ENCODE measurements around the gene NOS1AP.

NOS1AP gene

GRCh38 chr1:162389971-162390370, 320.5 kb downstream of the NOS1AP start:
- DNase-seq (ENCODE audit: extremely low read depth, insufficient read length), result no peak
- H3K4me3 ChIP-seq (replicated peaks; ENCODE audit: low read depth, low read length), result no peak overlapping the region
- peaks cover 1% of the 10 kb centered on the region; the same call in 1 of the 2 replicates for H3K27me3 ChIP-seq (replicated peaks; ENCODE audit: control insufficient read depth, insufficient read depth, low read length)
- no peak for TF ChIP-seq CTCF (IDR thresholded peaks at IDR 0.05; ENCODE audit: insufficient read depth, low read length, poor library complexity, severe bottlenecking)
- no peaks in the 10 kb centered on the region for H3K36me3 ChIP-seq (ENCODE audit: control insufficient read depth, insufficient read depth, low read length)

- no peak for TF ChIP-seq CTCF (IDR thresholded peaks at IDR 0.05; ENCODE audit: insufficient read depth, low read length, poor library complexity, severe bottlenecking)
- Histone ChIP-seq H3K27me3 (replicated peaks; ENCODE audit: control insufficient read depth, insufficient read depth, low read length) (peaks cover 1% of the 10 kb centered on the region; the same call in 1 of the 2 replicates), H3K4me3 (replicated peaks; ENCODE audit: low read depth, low read length) (no peak overlapping the region), H3K36me3 (ENCODE audit: control insufficient read depth, insufficient read depth, low read length) (no peaks in the 10 kb centered on the region)
- DNase-seq (ENCODE audit: extremely low read depth, insufficient read length), result no peak
These were observed 321.1 kb downstream of the NOS1AP start for GRCh38 chr1:162390396-162391185.

GRCh38 chr1:162391790-162392563, 322.5 kb downstream of the NOS1AP start:
- DNase-seq (ENCODE audit: extremely low read depth, insufficient read length), result no peak
- H3K4me3 ChIP-seq (replicated peaks; ENCODE audit: low read depth, low read length), result no peak overlapping the region

GRCh38 chr1:162396201-162396906, 326.9 kb downstream of the NOS1AP start:
- DNase-seq (ENCODE audit: extremely low read depth, insufficient read length), result no peak
- TF ChIP-seq CTCF (IDR thresholded peaks at IDR 0.05; ENCODE audit: insufficient read depth, low read length, poor library complexity, severe bottlenecking), result no peak

More at GRCh38 chr1:162391790-162392563, 322.5 kb downstream of the NOS1AP start:
- H3K36me3 ChIP-seq (ENCODE audit: control insufficient read depth, insufficient read depth, low read length), result no peaks in the 10 kb centered on the region
- peaks cover 1% of the 10 kb centered on the region; the same call in 1 of the 2 replicates for H3K27me3 ChIP-seq (replicated peaks; ENCODE audit: control insufficient read depth, insufficient read depth, low read length)
- peak; percentile 76 for TF ChIP-seq CTCF (IDR thresholded peaks at IDR 0.05; ENCODE audit: insufficient read depth, low read length, poor library complexity, severe bottlenecking)

GRCh38 chr1:162397039-162397448, 327.6 kb downstream of the NOS1AP start:
- no peaks in the 10 kb centered on the region; the same call in 1 of the 2 replicates for H3K27me3 ChIP-seq (replicated peaks; ENCODE audit: control insufficient read depth, insufficient read depth, low read length)
- TF ChIP-seq CTCF (IDR thresholded peaks at IDR 0.05; ENCODE audit: insufficient read depth, low read length, poor library complexity, severe bottlenecking), result no peak
- no peak for DNase-seq (ENCODE audit: extremely low read depth, insufficient read length)
- no peak overlapping the region for H3K4me3 ChIP-seq (replicated peaks; ENCODE audit: low read depth, low read length)
- H3K36me3 ChIP-seq (ENCODE audit: control insufficient read depth, insufficient read depth, low read length), result no peaks in the 10 kb centered on the region

More at GRCh38 chr1:162396201-162396906, 326.9 kb downstream of the NOS1AP start:
- no peaks in the 10 kb centered on the region; the same call in 1 of the 2 replicates for H3K27me3 ChIP-seq (replicated peaks; ENCODE audit: control insufficient read depth, insufficient read depth, low read length)
- no peaks in the 10 kb centered on the region for H3K36me3 ChIP-seq (ENCODE audit: control insufficient read depth, insufficient read depth, low read length)
- H3K4me3 ChIP-seq (replicated peaks; ENCODE audit: low read depth, low read length), result no peak overlapping the region
